ENCODE measurements around the gene VWA5A. TPM values are rescaled to one million over a fixed set of nuclear protein-coding genes. Genes with fewer than 3 reads are reported as not detected.

The VWA5A gene
- total RNA-seq, 1 donor from 2014 or later, result 6.8 TPM

- intact Hi-C loops (cut with micrococcal nuclease), result no loop called here
- no peak overlapping the region for H3K27ac Mint-ChIP-seq
- H3K4me1 Mint-ChIP-seq, result peaks cover 7% of the 10 kb centered on the region
- no peaks in the 10 kb centered on the region for H3K36me3 Mint-ChIP-seq (ENCODE audit: low read depth)
- no peaks in the 10 kb centered on the region for H3K9me3 Mint-ChIP-seq
- H3K4me3 Mint-ChIP-seq, result no peak overlapping the region
- DNase-seq, result no peak
- peaks cover 35% of the 10 kb centered on the region for H3K27me3 Mint-ChIP-seq
Observed at GRCh38 chr11:124079631-124080326, 35.5 kb upstream of the VWA5A start.

GRCh38 chr11:124080327-124081001 is 34.8 kb upstream of the VWA5A start:
- intact Hi-C loops (cut with micrococcal nuclease), result no loop called here
- Mint-ChIP-seq H3K27me3 (peaks cover 33% of the 10 kb centered on the region), H3K36me3 (ENCODE audit: low read depth) (no peaks in the 10 kb centered on the region), H3K4me3 (no peak overlapping the region), H3K9me3 (no peaks in the 10 kb centered on the region), H3K27ac (no peak overlapping the region), H3K4me1 (peaks cover 7% of the 10 kb centered on the region)
- DNase-seq, result no peak

GRCh38 chr11:124081483-124081882 is 33.8 kb upstream of the VWA5A start:
- DNase-seq, result no peak
- no peaks in the 10 kb centered on the region for H3K36me3 Mint-ChIP-seq (ENCODE audit: low read depth)
- no peak overlapping the region for H3K27ac Mint-ChIP-seq
- no peaks in the 10 kb centered on the region for H3K9me3 Mint-ChIP-seq
- H3K27me3 Mint-ChIP-seq, result peaks cover 34% of the 10 kb centered on the region
- intact Hi-C loops (cut with micrococcal nuclease), result no loop called here
- H3K4me1 Mint-ChIP-seq, result peaks cover 3% of the 10 kb centered on the region
- H3K4me3 Mint-ChIP-seq, result no peak overlapping the region

DNA sequence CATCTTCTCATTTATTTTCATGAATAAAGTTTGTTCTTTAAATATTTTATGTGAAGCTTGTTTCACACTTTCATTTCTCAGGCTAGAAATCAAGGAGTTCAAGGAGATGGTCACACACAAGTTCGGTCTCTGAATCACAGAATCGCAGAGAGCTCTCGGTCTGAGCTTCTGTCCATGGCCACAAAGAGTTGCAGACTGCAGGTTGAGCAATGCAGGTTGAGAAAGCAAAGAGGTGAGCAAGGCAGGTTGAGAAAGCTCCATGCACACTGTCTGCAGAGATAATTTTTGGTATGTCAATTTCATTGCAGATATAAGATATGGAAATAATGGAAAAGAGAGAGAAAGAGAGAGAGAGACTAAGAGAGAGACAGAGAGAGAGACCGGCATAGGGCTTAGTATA is 32.9 kb upstream of the VWA5A start:
- DNase-seq, result no peak
- intact Hi-C loops (cut with micrococcal nuclease), result no loop called here
- Mint-ChIP-seq H3K4me3 (no peak overlapping the region), H3K4me1 (no peaks in the 10 kb centered on the region), H3K36me3 (ENCODE audit: low read depth) (no peaks in the 10 kb centered on the region), H3K27ac (no peak overlapping the region), H3K9me3 (no peaks in the 10 kb centered on the region), H3K27me3 (peaks cover 30% of the 10 kb centered on the region)

- H3K27ac Mint-ChIP-seq, result no peak overlapping the region
- H3K9me3 Mint-ChIP-seq, result no peaks in the 10 kb centered on the region
- H3K36me3 Mint-ChIP-seq (ENCODE audit: low read depth), result no peaks in the 10 kb centered on the region
- no peak for DNase-seq
- no peaks in the 10 kb centered on the region for H3K4me1 Mint-ChIP-seq
- no peak overlapping the region for H3K4me3 Mint-ChIP-seq
- peaks cover 29% of the 10 kb centered on the region for H3K27me3 Mint-ChIP-seq
- intact Hi-C loops (cut with micrococcal nuclease), result no loop called here
Observed at GRCh38 chr11:124085583-124085982, 29.7 kb upstream of the VWA5A start.

DNA sequence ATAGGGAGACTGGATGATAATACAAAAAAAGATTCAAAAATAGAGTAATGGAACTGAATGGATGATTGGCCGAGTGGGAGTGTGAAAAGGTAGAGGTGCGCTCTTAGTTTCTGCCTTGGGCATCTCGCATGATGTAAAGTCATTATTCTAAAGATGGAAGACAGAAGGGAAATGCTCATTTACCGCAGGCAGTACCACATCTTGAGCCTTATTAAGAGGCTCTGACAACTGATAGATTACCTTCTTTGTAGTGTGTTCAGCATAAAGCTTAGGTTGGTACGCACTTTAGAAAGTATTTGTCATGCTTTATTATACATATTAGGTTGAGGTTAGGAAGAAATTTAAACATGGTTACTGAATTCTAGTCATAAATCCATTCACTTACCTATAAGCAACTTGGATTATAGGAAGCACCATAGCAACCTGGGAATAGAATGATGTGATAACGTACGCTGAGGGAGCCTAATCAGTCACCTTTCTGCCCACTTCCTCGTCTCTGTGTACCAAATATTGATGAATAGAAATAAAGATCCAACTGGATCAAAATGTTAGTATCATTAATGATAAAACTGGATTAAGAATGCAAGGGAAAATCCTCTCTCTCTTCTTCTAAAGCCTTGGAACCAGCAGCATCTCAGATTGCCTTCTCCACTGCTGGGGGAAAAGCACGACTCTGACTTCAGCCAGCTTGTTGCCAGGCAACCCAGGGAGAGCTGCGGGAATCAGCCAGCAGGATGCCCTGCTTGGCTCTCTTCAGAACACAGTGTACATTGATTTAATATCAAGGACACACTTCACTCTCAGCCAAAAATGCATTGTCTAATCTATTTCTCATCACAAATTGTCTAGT is 29.0 kb upstream of the VWA5A start:
- Mint-ChIP-seq H3K27me3 (peaks cover 31% of the 10 kb centered on the region), H3K4me1 (no peaks in the 10 kb centered on the region), H3K9me3 (no peaks in the 10 kb centered on the region), H3K27ac (no peak overlapping the region), H3K4me3 (no peak overlapping the region), H3K36me3 (ENCODE audit: low read depth) (no peaks in the 10 kb centered on the region)
- no peak for DNase-seq
- intact Hi-C loops (cut with micrococcal nuclease), result no loop called here

DNA sequence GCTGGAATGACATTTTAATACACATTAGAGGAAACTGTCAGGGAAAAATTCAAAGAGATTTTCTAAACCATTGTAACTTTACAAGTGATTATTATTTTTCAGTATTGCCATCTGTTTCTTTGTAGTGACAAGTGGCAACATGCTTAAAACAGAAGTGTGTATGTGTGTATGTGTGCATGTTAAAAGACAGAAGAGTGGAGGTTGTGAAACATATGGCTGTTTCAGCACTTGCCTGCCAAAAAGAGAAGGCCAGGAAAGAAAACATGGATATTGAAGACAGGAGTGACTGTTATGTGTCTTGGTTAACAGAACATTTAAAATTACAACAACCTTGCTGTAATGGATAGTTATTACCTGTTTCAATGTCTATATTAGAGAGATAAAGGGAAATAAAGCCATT is 24.3 kb upstream of the VWA5A start:
- Mint-ChIP-seq H3K9me3 (no peaks in the 10 kb centered on the region), H3K27ac (no peak overlapping the region), H3K36me3 (ENCODE audit: low read depth) (no peaks in the 10 kb centered on the region), H3K4me1 (no peaks in the 10 kb centered on the region), H3K27me3 (peaks cover 21% of the 10 kb centered on the region), H3K4me3 (no peak overlapping the region)
- no peak for DNase-seq
- intact Hi-C loops (cut with micrococcal nuclease), result no loop called here

GRCh38 chr11:124093330-124093729 is 21.9 kb upstream of the VWA5A start:
- no peak overlapping the region for H3K4me3 Mint-ChIP-seq
- H3K27ac Mint-ChIP-seq, result no peak overlapping the region
- no peak for DNase-seq
- no peaks in the 10 kb centered on the region for H3K9me3 Mint-ChIP-seq
- intact Hi-C loops (cut with micrococcal nuclease), result no loop called here
- peaks cover 21% of the 10 kb centered on the region for H3K27me3 Mint-ChIP-seq
- no peaks in the 10 kb centered on the region for H3K4me1 Mint-ChIP-seq
- no peaks in the 10 kb centered on the region for H3K36me3 Mint-ChIP-seq (ENCODE audit: low read depth)

DNA sequence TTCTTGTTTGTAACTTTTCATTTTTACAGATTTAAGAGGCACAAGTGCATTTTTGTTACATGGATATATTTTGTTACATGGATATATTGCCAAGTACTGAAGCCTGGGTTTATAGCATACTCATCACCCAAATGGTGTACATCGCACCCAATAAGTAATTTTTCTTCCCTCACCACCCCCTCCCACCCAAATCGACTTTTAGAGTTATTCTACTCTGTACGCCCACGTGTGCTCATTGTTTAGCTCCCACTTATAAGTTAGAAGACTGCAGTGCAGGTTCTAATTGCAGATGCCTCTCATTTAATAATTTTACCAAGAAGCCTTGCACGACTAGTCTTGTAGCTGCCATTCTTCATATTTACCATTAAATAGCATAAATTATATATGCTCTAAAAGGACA is 20.5 kb upstream of the VWA5A start:
- H3K27ac Mint-ChIP-seq, result no peak overlapping the region
- H3K27me3 Mint-ChIP-seq, result peaks cover 25% of the 10 kb centered on the region
- no peak overlapping the region for H3K4me3 Mint-ChIP-seq
- H3K36me3 Mint-ChIP-seq (ENCODE audit: low read depth), result no peaks in the 10 kb centered on the region
- no peaks in the 10 kb centered on the region for H3K9me3 Mint-ChIP-seq
- H3K4me1 Mint-ChIP-seq, result no peaks in the 10 kb centered on the region
- intact Hi-C loops (cut with micrococcal nuclease), result no loop called here
- DNase-seq, result peak; percentile 2

DNA sequence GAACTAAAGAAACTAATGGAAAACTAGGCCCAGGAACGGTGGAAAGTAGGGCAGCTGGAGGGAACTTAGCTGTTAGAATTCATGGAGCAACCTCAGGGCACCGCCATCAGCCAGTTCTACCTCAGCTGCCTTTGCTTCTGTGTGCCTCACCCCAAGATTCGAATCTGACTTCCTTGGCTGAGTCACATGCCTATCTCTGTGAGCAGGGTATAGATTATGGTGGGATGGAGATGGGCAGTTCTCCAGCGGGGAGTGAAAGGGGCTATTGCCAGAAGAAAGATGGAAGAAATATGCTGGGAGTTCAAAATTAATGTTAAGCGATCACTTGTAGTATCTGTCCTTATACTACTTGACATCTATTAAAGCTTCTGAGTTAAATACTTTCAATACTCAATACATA is 18.9 kb upstream of the VWA5A start:
- intact Hi-C loops (cut with micrococcal nuclease), result no loop called here
- Mint-ChIP-seq H3K27me3 (peaks cover 19% of the 10 kb centered on the region), H3K4me3 (no peak overlapping the region), H3K36me3 (ENCODE audit: low read depth) (no peaks in the 10 kb centered on the region), H3K4me1 (no peaks in the 10 kb centered on the region), H3K27ac (no peak overlapping the region), H3K9me3 (no peaks in the 10 kb centered on the region)
- DNase-seq, result no peak

DNA sequence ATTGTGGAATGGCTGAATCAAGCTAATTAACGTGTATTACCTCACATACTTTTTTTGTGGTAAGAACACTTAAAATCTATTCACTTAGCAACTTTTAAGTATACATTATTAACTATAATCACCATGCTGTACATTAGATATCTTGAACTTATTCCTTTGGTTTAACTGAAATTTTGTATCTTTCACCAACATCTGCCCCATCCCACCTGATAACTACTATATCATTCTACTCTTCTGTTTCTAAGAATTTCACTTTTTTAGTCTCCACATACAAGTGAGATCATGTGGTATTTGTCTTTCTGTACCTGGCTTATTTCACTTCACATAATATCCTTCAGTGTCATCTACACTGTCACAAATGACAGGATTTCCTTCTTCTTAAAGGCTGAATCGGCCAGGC is 17.1 kb upstream of the VWA5A start:
- H3K4me1 Mint-ChIP-seq, result no peaks in the 10 kb centered on the region
- no peak overlapping the region for H3K27ac Mint-ChIP-seq
- no peak overlapping the region for H3K4me3 Mint-ChIP-seq
- intact Hi-C loops (cut with micrococcal nuclease), result no loop called here
- H3K27me3 Mint-ChIP-seq, result peaks cover 21% of the 10 kb centered on the region
- H3K36me3 Mint-ChIP-seq (ENCODE audit: low read depth), result no peaks in the 10 kb centered on the region
- no peaks in the 10 kb centered on the region for H3K9me3 Mint-ChIP-seq
- no peak for DNase-seq

GRCh38 chr11:124101737-124102136 is 13.5 kb upstream of the VWA5A start:
- Mint-ChIP-seq H3K4me3 (no peak overlapping the region), H3K36me3 (ENCODE audit: low read depth) (no peaks in the 10 kb centered on the region), H3K4me1 (no peaks in the 10 kb centered on the region), H3K9me3 (no peaks in the 10 kb centered on the region), H3K27ac (no peak overlapping the region), H3K27me3 (peaks cover 31% of the 10 kb centered on the region)
- intact Hi-C loops (cut with micrococcal nuclease), result no loop called here
- no peak for DNase-seq

GRCh38 chr11:124108156-124108555 is 7.1 kb upstream of the VWA5A start:
- H3K4me3 Mint-ChIP-seq, result no peak overlapping the region
- no peaks in the 10 kb centered on the region for H3K36me3 Mint-ChIP-seq (ENCODE audit: low read depth)
- H3K4me1 Mint-ChIP-seq, result no peaks in the 10 kb centered on the region
- peaks cover 46% of the 10 kb centered on the region for H3K27me3 Mint-ChIP-seq
- H3K9me3 Mint-ChIP-seq, result no peaks in the 10 kb centered on the region
- intact Hi-C loops (cut with micrococcal nuclease), result loop anchor here (1.0 kb wide), 1 partner anchor 87 kb away; no protein-coding TSS in a partner anchor
- no peak overlapping the region for H3K27ac Mint-ChIP-seq
- peak; percentile 65 for DNase-seq

DNA sequence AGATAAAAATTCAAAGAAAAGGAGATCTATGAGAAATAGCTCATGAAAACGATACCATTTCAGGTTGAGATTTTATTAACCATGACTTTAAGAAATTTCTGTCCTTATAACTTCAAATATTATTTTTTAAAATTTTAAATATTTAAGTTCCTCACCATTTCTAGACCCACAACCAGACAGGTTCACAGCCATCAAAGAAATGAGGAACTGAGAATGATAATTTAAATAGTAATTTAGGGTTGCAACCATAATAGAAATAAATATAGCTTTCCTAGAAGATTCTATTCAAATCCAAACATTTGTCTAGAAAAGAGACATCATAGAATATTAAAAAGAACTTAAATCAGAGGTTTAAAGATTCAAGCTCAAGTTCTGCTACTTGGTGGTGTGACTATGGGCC is 5.9 kb upstream of the VWA5A start:
- no peaks in the 10 kb centered on the region for H3K9me3 Mint-ChIP-seq
- H3K4me1 Mint-ChIP-seq, result peaks cover 3% of the 10 kb centered on the region
- DNase-seq, result no peak
- intact Hi-C loops (cut with micrococcal nuclease), result no loop called here
- no peaks in the 10 kb centered on the region for H3K36me3 Mint-ChIP-seq (ENCODE audit: low read depth)
- H3K27me3 Mint-ChIP-seq, result peaks cover 44% of the 10 kb centered on the region
- H3K27ac Mint-ChIP-seq, result no peak overlapping the region
- no peak overlapping the region for H3K4me3 Mint-ChIP-seq

Measured in activated CD4-positive, alpha-beta T cell treated with anti-CD3 and anti-CD28 coated beads, Interleukin-2, amount 10 ng/mL, durations not matched to agents 24 days and 14 days (primary cell).